HuH-7 (cell line): ENCODE results near the gene PAPLN.

Experiments
- DNase-seq: peaks from one replicate; pipeline ENCODE4 v3.0.0; 2011; ENCODE audit warnings: low spot score

Gene PAPLN

DNA sequence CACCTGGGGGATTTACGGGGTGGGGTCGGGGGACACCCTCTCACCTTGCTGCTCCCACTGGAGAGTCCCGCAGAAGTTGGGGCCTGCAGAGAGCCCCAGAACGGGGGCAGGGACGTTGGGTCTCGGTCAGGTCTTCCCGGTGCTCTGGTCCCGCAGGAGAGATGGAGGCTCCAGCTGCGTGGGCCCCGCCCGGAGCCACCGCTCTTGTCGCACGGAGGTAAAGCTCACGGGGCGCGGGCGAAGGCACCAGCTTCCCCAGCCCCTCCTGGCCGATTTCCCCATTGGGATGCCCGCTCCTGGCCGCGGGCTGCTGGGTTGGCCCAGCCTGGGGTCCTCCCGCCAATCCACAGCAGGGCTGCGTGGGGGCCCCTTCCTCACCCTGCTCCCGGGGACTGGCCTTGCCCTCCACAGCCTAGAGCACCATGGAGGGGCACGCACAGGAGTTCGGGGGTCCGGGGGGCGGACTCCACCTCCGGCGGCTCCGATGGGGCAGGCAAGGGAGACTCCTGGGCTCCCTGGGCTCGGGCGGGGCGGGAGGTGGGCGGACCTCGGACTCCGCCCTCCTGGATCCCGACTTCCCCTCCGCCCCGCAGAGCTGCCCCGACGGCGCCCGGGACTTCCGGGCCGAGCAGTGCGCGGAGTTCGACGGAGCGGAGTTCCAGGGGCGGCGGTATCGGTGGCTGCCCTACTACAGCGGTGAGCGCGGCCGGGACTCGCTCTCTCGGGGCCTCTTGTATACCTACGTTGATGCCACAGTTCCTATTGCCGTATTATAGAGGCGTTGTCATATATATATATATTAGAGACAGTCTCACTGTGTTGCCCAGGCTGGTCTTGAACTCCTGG is 8.4 kb downstream of the PAPLN start:
- DNase-seq: no peak

DNA sequence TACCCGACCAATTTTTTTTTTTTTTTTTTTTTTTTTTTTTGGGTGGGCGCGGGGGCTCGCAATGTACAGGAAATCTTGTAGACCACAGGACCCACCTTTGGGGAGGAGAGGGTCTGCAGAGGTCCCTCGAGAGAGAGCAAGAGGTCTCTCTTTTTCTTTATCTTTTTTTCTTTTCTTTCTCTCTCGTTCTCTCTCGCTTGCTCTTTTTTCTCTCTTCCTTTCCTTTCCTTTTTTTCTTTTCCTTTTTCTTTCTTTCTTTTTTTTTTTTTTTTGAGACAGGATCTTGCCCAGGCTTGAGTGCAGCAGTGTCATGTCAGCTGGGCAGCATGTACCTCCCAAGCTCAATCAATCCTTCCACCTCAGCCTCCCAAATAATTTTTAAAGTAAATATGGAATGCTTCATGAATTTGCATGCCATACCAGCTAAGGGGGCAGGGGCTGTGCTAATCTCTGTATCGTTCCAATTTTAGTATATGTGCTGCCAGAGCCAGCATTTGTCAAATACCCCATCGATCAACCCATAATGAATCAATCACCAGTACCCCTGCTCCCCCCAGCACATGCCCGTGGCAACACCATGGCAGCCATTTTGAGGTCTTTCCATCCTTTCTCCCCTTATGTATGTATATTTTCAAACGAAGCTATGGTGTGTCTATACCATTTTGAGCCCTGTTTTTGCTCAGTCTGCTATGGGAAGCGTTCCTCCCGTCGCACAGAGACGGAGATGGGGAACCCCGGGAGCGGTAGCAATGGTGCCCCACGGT is 9.3 kb downstream of the PAPLN start:
- no peak for DNase-seq

DNA sequence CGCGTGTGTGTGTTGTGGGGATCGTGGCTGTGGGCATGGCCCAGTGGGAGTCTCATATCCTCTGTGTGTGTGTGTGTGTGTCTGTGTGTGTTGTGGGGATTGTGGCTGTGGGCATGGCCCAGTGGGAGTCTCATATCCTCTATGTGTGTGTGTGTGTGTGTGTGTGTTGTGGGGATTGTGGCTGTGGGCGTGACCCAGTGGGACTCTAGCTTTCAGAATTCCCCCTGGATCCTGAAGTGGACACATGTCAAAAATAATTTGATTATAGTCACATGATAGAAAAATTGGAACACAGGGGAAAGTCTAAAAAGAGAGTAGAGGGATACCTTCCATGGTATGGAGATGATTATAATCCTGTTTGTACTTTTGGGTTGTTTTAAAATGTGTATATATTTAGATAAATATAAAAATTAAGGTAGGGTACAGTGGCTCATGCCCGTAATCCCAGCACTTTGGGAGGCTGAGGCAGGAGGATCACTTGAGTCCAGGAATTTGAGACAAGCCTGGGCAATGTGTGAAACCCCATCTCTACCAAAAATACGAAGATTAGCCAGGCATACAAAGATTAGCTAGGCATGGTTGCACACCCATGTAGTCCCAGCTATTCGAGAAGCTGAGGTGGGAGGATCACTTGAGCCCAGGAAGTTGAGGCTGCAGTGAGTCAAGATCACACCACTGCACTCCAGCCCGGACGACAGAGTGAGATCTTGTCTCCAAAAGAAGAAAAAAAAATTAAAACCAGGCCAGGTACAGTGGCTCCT is 11.0 kb downstream of the PAPLN start:
- no peak for DNase-seq

DNA sequence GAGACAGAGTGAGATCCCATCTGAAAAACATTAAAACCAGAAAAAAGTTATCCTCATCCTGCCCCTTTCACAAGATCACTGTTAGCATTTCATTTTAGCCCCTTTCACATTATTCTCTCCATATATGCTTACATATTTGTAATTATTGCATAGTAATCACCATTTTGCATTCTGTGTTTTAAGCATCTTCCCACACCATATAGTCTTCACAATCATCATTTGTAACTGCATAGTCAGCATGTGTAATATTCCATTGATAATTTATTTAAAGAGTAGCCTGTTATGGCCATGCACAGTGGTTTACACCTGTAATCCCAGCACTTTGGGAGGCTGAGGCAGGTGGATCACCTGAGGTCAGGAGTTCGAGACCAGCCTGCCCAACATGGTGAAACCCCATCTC is 11.8 kb downstream of the PAPLN start:
- DNase-seq: no peak

DNA sequence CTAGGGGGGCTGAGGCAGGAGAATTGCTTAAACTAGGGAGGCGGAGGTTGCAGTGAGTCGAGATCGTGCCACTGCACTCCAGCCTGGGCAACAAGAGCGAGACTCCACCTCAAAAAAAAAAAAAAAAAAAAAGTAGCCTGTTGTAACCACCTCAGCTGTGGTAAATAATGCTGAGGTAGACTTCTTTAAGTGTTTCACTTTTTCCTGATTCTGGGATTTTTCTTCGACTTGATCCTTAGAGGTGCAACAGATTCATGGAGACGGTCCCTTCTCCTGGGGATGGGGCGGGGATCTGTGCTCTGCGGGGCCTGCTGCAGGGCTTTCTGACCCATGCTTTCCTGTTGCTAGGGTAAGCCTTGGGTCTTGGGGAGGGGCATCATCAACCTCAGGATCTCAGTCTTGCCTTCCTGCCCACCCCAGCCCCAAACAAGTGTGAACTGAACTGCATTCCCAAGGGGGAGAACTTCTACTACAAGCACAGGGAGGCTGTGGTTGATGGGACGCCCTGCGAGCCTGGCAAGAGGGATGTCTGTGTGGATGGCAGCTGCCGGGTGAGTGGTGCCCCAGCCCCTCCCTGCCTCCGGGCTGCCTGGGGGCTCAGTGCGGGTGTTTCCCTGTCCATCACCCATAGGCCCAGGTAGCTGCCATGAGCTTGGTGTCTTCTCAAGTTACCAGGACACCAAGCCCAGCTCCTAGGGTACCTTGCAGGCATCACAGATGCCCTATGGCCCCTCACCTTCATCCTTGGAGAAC is 12.4 kb downstream of the PAPLN start:
- no peak for DNase-seq

DNA sequence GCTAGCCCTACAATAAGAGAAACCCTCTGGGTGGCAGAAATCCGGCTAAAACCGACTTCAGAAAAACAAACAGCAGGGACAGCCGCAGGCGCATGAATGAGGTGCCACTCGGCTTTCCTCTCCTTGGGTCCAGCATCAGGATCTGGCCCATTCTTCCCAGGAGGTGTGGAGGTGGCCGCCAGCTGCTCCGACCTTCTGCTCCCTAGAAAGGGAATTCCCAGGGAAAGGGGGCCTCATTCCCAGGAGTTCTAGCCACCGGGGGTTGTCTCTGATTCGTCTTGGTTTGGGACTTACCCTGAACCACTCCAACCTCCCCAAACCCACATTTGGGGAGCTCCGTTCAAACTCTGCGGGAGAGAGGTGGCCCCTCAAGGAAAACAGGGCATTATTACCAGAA is 13.0 kb downstream of the PAPLN start:
- no peak for DNase-seq

- no peak for DNase-seq
These were observed 13.6 kb downstream of the PAPLN start for GRCh38 chr14:73250781-73251500.

DNA sequence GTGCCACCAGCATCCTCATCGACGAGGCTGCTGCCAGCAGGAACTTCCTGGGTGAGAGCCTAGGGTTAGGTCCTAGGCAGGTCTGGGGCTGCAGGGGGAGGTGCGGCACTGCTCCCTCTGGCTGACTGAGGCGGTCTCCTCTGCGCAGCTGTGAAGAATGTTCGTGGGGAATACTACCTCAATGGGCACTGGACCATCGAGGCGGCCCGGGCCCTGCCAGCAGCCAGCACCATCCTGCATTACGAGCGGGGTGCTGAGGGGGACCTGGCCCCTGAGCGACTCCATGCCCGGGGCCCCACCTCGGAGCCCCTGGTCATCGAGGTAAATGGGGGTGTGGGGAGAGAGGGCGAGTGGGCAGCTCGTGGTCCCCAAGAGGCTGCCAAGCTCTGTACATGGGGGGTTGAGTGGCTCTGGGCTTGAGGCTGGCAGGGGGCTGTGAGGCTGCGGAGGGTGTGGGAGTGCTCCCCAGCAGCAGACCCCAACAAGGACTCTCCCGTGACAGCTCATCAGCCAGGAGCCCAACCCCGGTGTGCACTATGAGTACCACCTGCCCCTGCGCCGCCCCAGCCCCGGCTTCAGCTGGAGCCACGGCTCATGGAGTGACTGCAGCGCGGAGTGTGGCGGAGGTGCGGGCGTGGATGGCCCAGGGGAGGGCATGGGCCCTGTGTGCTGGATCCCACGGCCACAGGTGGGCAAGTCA is 14.4 kb downstream of the PAPLN start:
- DNase-seq: no peak

DNA sequence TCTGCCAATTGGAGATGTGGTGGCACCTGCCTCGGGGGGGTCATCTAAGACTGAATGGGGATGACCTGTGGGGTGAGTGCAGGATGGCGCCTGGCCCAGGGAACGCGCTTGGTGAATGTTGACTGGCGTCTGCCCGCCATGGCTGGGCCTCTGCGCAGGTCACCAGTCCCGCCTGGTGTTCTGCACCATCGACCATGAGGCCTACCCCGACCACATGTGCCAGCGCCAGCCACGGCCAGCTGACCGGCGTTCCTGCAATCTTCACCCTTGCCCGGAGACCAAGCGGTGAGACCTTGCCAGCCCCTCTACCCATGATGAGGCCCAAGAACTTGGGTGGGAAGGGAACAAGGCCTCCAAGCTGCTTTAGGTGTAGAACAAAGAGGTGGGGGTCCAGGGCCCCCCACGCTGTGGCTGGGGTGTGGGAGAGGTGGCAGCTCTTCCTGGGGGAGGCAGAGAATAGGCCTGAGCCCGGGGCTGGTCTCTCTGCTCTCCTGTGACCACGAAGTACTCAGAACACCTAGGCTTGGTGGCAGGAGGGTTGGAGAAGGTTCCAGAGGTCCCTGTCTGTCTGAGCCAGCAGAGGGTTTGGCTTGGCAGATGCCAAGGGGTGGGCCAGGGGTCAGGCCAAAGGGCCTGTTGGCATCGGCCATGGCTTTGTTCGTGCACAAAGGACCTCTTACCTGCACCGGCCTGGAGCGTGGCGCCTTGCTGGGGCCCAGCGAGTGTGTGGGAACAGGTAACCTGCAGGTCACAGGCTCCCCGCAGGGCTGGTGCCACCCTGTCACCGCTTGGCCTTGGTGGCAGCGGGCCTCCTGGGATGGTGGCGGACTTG is 15.4 kb downstream of the PAPLN start:
- DNase-seq: no peak

GRCh38 chr14:73253323-73253610 is 16.0 kb downstream of the PAPLN start:
- DNase-seq: no peak

DNA sequence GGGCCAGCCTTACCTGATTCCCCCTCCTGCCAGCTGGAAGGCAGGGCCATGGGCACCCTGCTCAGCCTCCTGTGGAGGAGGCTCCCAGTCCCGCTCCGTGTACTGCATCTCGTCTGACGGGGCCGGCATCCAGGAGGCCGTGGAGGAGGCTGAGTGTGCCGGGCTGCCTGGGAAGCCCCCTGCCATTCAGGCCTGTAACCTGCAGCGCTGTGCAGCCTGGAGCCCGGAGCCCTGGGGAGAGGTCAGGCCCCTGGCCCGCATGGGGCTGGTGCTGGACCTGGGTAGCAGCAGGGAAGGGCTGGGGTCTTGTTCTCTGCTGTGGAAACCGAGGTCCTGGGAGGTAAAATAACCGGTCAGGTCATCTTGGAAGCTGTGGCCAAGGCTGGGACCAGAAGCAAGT is 16.4 kb downstream of the PAPLN start:
- DNase-seq: no peak

DNA sequence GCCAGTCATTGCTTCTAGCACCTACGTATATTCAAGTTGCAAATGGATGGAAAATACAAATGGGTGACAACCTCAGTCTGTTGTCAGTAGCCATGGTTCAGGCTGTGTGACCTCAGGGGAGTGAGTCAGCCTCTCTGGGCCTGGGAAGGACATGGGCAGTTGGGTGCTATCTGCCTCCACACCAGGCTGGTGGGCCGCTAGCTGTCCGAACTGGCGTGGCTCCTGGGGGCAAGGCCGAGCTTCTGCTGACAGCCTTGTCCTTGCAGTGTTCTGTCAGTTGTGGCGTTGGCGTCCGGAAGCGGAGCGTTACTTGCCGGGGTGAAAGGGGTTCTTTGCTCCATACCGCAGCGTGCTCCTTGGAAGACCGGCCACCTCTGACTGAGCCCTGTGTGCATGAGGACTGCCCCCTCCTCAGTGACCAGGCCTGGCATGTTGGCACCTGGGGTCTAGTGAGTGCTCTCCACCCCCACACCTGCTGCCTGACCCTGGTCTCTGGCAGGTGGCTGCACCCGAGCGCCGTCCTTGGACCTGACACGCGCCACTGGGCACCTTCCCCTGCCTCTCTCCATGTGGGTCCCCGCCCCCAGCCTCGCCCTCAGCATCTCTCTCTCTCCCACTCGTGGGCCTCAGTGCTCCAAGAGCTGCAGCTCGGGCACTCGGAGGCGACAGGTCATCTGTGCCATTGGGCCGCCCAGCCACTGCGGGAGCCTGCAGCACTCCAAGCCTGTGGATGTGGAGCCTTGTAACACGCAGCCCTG is 17.1 kb downstream of the PAPLN start:
- no peak for DNase-seq

DNA sequence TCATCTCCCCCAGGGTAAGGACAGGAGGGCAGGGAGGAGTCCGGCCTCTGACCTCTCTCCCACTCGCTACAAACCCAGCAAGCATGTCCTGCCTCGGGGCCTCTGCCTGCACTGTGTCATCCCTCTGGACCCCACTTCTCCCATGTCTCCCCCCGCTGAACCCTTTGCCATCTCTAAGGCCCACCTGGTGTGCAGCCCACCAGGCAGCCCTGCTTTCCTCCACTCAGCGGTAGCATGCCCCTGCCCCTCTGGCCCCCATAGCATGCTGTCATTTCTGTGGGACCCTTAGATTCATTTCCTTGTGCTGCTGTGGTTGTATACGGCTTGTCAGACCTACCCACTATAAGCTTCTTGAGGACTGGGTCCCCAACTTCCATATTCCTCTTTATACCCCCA is 17.7 kb downstream of the PAPLN start:
- DNase-seq: no peak

DNA sequence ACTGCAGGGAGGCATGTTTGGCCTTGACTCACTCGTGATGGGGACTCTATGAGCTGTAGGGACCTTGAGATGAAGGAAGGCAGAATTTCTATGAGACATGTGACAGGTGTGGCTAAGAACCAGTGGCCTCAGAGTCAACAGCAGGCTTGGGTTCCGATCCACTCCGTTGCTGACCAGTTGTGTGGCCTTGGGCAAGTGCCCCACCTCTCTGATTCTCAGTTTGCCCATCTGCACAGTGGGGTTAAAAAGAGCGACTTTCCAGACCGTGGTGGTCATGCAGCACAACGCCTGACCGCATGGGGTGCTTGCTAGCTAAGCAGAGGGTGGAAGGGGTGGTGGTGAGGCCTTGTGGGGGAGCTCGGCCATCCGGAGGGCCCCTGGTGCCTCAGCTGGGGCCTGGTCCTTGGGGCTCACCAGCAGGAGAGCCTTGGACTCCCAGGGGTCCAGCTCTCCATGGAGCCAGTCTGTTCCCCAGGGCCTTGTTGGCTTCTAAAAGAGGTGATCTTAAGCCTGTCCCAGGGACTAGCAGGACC is 18.5 kb downstream of the PAPLN start:
- DNase-seq: no peak

DNA sequence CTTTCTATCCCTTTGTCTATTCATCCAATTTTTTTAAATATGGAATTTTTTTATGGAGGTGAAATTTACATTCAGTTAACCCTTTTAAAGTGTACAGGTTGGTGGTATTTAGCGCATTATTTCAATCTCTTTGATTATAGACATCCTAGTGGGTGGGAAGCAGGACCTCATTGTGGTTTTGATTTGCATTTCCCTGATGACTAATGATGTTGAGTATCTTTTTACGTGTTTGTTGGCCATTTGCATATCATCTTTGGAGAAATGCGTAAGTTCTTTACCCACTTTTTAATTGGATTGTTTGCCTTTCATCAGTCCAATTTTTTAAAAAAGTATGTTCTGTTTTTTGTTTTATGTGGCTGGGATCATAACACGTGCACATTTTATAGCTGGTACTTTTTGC is 20.8 kb downstream of the PAPLN start:
- DNase-seq: no peak

DNA sequence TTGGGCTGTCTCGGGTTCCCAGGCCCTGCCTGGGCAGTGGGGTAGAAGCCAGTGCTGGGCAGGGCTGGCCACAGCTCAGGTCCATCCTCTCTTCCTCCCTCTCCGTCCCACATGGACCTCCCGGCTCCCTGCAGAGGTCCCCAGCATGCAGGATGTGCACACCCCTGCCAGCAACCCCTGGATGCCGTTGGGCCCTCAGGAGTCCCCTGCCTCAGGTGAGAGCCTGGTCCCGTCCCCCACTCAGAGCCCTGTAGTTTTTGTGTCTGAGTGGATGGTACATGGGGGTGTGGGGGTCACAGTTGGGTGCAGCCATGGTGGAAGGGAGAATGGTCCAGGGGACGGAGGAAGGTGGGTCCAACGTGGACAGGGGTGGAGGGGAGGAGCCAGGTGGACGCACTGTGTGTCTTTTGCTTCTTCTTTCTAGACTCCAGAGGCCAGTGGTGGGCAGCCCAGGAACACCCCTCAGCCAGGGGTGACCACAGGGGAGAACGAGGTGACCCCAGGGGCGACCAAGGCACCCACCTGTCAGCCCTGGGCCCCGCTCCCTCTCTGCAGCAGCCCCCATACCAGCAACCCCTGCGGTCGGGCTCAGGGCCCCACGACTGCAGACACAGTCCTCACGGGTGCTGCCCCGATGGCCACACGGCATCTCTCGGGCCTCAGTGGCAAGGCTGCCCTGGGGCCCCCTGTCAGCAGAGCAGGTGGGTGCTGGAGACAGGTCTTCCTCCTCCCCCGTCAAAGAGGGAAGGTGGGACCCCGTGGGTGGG is 21.7 kb downstream of the PAPLN start:
- no peak for DNase-seq

DNA sequence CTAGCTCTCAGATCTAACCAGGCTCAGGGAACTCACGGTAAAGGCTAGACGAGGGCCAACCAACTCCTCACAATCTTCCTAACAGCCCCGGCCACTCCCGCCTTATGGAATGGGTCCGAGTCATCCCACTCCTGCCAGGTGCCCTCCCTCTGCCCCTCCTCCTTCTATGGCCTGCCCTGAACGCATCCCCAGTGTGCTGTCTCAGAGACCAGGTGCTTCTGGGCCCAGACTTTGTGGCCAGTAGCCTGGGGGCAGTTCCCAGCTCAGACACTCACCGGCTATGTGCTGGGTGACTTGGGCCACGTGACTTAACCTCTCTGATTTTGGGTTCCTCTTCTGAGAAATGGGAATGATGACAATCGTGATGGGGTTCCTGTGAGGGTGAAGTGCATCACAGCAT is 22.5 kb downstream of the PAPLN start:
- DNase-seq: no peak

DNA sequence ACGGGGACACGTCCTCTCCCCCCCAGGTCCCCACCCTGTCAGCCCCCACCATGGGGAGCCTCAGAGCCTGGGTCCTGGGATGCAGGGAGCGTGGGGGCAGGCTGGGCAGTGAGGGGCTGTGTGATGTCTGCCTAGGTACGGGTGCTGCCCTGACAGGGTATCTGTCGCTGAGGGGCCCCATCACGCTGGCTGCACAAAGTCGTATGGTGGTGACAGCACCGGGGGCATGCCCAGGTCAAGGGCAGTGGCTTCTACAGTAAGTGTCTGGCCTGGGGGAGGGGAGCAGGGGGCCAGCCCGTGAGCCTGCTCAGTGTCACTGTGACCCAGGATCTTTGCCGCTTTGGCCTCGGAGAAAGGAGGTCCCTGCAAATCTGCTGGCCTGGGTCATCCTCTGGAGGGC is 23.3 kb downstream of the PAPLN start:
- DNase-seq: no peak
